SK-N-DZ (cell line): ENCODE data around the gene SLC16A5.
"Not testable (repeated sequence)": the region's sequence is repeated elsewhere in the genome, so short reads cannot be mapped to it uniquely, and the experiment has no call there.

Experiments used
- DNase-seq: peaks from one replicate; pipeline ENCODE4 v3.0.0-alpha.2; 2015; ENCODE audit warnings: low spot score

The SLC16A5 gene

GRCh38 chr17:75132018-75133000 is 44.6 kb downstream of the SLC16A5 start:
- not testable (repeated sequence) for DNase-seq

GRCh38 chr17:75133001-75133400 is 45.2 kb downstream of the SLC16A5 start:
- DNase-seq: no peak

GRCh38 chr17:75133607-75134347 is 46.0 kb downstream of the SLC16A5 start:
- not testable (repeated sequence) for DNase-seq

GRCh38 chr17:75135452-75135851 is 47.7 kb downstream of the SLC16A5 start:
- DNase-seq: no peak

- no peak for DNase-seq
Observed at GRCh38 chr17:75135946-75136345, 48.2 kb downstream of the SLC16A5 start.

GRCh38 chr17:75137762-75138161 is 50.0 kb downstream of the SLC16A5 start:
- not testable (repeated sequence) for DNase-seq

DNA sequence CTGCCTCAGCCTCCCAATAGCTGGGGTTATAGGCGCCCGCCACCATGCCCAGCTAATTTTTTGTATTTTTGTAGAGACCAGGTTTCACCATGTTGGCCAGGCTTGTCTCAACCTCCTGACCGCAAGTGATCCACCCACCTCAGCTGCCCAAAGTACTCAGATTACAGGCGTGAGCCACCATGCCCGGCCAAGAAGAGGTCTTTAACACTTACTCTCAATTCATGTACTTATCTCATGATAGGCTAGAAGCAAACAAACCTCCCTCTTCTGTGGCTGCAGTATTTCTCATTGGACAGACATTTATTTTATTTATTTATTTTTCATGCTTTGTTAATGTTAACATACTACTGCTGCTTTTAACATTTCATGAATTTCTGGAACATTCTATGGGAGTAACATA is 50.8 kb downstream of the SLC16A5 start:
- no peak for DNase-seq

DNA sequence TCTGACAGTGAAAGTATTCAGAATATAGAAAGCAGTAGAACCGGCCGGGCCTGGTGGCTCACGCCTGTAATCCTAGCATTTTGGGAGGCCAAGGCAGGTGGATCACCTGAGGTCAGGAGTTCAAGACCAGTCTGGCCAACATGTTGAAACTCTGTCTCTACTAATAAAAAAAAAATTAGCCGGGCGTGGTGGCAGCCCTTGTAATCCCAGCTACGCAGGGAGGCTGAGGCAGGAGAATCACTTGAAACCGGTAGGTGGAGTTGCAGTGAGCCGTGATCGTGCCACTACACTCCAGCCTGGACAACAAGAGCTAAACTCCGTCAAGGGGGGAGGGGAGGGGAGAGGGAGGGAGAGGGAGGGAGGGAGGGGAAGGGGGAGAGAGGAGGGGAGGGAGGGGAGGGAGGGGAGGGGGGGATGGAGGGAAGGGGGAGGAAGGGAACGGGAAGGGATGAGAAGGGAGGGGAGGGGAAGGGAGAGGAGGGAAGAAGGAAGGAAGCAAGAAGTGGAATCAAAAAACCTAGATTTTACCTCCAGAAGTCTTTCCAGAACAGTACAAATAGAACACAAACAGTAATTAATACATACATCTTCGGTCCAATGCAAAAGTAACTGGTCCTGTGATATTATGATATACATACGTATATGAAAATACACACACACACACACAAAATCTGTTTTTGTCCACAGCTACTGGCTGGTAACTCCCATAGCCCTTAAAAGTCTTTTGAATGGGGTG is 54.6 kb downstream of the SLC16A5 start:
- DNase-seq: no peak

DNA sequence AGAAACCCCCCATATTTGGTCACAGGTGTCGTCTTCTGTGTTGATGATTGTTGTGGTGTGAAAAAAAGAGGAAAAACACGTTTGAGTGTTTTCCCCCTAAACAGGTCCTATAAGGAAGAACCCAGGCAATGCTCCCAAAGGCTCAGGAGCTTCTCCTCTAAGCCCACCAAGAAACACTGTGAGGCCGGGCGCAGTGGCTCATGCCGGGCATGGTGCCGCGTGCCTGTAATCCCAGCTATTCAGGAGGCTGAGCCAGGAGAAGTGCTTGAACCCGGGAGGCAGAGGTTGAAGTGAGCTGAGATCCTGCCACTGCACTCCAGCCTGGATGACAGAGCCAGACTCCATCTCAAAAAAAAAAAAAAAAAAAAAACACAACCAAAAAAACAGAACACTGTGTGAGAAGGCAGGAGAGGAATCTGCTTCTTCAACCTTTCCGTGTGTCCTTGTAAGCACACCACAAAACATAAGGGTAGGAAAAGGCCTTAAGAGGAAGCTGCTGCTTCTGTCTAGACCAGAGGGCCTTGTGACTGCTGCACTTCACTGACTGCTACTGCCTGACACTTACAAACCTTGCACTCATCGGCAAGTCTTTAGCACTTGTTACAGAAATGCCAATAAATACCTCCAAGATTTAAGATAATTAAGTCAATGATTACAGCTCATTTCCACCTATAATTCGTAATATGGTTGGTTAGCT is 57.2 kb downstream of the SLC16A5 start:
- DNase-seq: no peak

DNA sequence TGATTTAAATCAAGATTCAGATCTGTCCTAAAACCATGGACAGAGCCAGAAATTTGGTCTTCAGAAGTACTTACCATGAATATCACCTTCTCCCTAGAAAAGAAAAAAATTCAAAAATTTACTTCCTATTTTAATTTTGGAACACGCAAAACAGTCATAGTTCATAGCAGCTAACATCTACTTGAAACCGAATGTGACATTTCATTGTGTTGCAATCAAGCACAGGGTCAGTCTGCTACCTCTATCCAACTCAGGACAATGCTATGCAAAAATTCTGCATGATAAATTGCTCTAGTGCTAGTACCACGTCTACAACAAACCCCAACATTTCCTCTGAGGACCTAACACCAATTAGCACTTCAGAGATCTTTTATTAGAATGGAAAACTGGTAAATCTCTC is 58.8 kb downstream of the SLC16A5 start:
- no peak for DNase-seq

DNA sequence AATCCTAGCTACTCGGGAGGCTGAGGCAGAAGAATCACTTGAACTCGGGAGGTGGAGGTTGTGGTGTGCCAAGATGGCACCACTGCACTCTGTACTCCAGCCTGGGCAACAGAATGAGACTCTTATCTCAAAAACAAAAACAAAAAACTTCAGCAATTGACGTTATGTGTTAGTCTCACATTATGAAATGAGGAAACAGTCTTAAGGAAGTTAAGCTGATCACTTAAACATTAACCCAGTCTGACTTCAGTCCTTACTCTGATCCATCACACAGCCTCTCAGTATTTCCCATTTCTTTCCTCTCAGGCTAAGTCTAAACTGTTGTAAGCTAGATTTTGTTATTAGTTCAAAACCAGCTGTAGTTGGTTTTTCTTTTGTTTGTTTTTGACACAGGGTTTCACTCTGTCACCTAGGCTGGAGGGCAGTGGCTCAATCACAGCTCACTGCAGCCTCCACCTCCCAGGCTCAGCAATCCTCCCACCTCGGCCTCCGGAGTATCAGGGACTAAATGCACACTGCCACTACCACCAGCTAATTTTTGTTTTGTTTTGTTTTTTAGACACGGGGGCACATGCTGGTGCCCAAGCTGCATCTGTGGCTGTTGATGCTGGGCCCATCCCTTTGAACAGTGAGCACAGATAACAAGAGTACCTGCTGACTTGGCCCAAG is 60.3 kb downstream of the SLC16A5 start:
- DNase-seq: no peak

DNA sequence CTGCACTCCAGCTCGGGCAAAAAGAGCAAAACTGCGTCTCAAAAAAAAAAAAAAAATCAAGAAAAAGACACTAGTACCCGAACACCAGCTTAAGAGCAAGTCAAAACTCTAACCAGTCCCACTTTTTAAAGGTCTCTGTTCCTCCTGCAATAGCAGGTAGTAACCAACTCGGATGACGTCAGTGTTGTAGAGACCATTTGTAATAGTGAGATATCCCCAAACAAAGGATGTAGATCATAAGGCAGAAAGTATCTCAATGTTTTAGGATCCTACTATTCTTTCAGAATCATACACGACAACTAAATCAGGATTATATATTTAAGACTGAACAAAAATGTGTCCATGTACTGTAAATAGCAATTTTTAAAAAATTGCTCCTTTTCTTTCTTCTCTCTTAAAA is 64.2 kb downstream of the SLC16A5 start:
- no peak for DNase-seq

GRCh38 chr17:75152523-75152921 is 64.8 kb downstream of the SLC16A5 start:
- no peak for DNase-seq

- peak; percentile 52 for DNase-seq
Observed at GRCh38 chr17:75152922-75153779, 65.4 kb downstream of the SLC16A5 start.

- peak; percentile 44 for DNase-seq
Observed at GRCh38 chr17:75153780-75154194, 66.0 kb downstream of the SLC16A5 start.

- peak; percentile 99 for DNase-seq
Observed at GRCh38 chr17:75154195-75155106, 66.7 kb downstream of the SLC16A5 start, which contains the start of gene JPT1. Gene JPT1 (minus strand): TSS chr17:75154512. CDS start chr17:75154397, 115 bp downstream.

GRCh38 chr17:75155191-75155601 is 67.4 kb downstream of the SLC16A5 start:
- no peak for DNase-seq
